ENCODE results near the gene OR2G3.

The OR2G3 gene

DNA sequence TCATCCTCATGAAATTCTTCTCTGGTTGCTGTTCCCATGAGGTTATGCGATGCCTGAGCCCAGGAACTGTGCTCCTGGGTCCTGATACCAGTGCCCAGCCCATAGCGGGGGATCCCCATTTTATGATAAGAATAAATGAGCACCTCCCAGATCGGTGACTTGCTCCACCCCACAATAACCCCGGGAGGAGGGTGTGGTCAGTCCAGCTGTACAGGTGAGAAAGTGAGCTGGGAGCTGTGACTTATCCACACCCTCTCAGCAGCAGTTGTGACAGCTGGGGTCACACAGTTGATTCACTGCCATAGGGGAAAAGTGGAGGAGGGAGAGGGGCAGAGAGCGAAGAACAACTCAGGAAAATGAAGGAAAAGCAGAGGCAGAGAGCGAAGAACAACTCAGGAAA lies 33.4 kb downstream of the OR2G3 start:
- H3K4me3 ChIP-seq (ENCODE audit: control insufficient read depth, low read depth, low read length): no peak overlapping the region
- no peak for DNase-seq (ENCODE audit: low read depth)
- TF ChIP-seq, protein P1, sequence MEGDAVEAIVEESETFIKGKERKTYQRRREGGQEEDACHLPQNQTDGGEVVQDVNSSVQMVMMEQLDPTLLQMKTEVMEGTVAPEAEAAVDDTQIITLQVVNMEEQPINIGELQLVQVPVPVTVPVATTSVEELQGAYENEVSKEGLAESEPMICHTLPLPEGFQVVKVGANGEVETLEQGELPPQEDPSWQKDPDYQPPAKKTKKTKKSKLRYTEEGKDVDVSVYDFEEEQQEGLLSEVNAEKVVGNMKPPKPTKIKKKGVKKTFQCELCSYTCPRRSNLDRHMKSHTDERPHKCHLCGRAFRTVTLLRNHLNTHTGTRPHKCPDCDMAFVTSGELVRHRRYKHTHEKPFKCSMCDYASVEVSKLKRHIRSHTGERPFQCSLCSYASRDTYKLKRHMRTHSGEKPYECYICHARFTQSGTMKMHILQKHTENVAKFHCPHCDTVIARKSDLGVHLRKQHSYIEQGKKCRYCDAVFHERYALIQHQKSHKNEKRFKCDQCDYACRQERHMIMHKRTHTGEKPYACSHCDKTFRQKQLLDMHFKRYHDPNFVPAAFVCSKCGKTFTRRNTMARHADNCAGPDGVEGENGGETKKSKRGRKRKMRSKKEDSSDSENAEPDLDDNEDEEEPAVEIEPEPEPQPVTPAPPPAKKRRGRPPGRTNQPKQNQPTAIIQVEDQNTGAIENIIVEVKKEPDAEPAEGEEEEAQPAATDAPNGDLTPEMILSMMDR (conservative IDR thresholded peaks at IDR 0.05; ENCODE audit: control insufficient read depth, insufficient read depth, low read depth, low read length): no peak

DNA sequence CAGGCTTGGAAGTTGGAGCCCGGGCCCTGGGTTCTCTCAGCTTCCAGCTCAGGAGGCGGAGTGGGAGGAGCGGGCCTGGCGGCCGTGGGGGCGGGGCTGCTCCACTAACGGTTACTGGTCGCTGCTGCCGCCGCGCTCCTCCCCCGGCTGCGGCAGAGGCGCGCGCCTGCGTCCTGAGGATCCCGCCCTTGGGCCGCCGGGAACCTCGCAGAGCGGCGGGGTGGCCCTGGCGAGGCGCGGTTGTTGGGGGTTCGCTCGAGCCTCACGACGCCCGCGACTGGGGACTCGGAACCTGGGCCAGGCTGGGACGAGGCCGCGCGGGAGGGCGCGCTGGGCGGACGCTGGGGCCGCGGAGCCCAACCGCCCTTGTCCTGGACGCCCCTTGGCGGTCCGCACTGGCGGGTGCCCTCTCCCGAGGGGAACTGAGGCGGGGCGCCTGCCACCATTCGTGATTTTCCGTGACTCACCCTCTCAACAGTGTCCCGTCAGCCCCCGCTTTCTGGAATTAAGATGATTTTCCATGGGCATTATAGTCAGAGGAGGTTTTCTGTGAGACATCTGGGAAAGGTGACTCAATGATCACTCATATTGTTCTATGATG lies 34.1 kb downstream of the OR2G3 start:
- DNase-seq (ENCODE audit: low read depth): peak; percentile 63
- TF ChIP-seq, protein P1 (conservative IDR thresholded peaks at IDR 0.05; ENCODE audit: control insufficient read depth, insufficient read depth, low read depth, low read length): no peak
- H3K4me3 ChIP-seq (ENCODE audit: control insufficient read depth, low read depth, low read length): no peak overlapping the region

DNA sequence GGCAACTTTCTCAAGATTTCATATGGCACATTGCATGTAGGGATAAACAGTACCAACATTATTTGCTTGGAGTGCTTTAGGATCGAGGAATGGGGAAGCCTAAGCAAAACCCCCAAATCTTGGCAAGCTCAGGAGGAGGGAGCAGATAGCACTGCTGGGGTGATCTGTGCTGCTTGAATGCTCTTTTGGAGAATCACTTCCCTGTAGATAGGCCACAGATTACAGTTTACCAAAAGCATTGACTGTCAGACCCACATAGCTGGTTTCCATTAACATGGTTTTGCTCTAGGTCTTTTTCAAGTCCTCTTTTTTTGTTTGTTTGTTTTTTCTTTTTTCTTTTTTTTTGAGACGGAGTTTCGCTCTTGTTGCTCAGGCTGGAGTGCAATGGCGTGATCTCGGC lies 37.4 kb downstream of the OR2G3 start:
- TF ChIP-seq, protein P1 (conservative IDR thresholded peaks at IDR 0.05; ENCODE audit: control insufficient read depth, insufficient read depth, low read depth, low read length): no peak
- no peak for DNase-seq (ENCODE audit: low read depth)
- no peak overlapping the region for H3K4me3 ChIP-seq (ENCODE audit: control insufficient read depth, low read depth, low read length)

DNA sequence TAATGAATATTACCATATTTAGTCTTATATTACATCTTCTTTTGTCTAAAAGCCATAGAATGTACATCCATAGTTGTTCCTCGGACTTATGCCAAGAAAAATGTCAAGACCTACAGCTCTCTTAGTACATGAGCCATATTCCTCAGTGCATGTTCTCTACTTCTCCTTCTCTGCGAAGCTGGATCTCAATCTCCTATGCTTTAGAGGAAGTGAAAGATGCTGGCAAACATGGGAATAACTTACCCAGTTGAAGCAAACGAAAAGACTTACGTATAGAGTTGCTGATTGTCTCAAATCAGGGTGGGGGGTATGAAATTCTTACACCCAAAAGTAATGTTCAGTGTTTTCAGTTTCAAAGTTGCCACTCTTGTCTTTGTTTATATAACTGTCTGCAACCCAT lies 41.5 kb downstream of the OR2G3 start:
- TF ChIP-seq, protein P1 (conservative IDR thresholded peaks at IDR 0.05; ENCODE audit: control insufficient read depth, insufficient read depth, low read depth, low read length): no peak
- H3K4me3 ChIP-seq (ENCODE audit: control insufficient read depth, low read depth, low read length): no peak overlapping the region
- DNase-seq (ENCODE audit: low read depth): no peak

DNA sequence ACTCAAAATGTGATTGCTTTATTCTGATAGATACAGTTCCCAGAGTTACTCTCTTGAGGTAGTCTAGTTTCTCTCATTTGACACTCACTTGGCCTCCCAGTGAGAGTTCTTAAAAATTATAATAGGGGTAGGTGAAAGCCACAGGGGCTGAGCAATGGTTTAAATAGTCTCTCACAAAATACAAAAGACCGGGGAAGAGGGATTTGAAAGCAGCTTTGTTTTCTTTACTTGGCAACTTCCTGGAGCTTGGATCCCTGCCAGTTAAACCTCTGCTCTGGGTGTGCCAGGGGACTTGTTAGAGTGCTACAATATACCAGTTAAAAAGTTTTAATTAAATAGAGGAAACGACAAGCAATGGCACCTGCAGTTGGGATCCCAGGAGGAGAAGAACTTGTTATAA lies 42.5 kb downstream of the OR2G3 start:
- H3K4me3 ChIP-seq (ENCODE audit: control insufficient read depth, low read depth, low read length): no peak overlapping the region
- TF ChIP-seq, protein P1 (conservative IDR thresholded peaks at IDR 0.05; ENCODE audit: control insufficient read depth, insufficient read depth, low read depth, low read length): no peak
- DNase-seq (ENCODE audit: low read depth): no peak

DNA sequence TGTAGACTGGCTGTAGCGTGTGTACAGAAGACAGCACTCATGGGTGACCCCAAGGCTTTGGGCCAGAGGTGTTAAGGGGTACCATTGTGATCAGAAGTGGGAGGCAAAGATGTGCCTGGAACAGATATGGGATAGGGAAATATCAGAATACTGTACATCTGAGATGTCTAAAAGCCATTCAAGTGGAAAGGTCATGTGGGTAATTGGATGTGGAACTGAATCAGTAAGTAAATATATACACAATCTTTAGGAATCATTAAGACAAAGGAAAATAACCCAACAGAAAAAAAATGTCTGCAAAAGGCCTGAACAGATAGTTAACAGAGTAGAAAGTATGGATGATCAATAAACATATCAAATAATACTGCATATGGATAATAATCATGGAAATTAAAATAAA lies 47.7 kb downstream of the OR2G3 start:
- H3K4me3 ChIP-seq (ENCODE audit: control insufficient read depth, low read depth, low read length): no peak overlapping the region
- TF ChIP-seq, protein P1 (conservative IDR thresholded peaks at IDR 0.05; ENCODE audit: control insufficient read depth, insufficient read depth, low read depth, low read length): no peak
- no peak for DNase-seq (ENCODE audit: low read depth)
